GM23338 (cell line): ENCODE measurements around the gene LOXHD1. TPM values are rescaled to one million over a fixed set of nuclear protein-coding genes. Genes with fewer than 3 reads are reported as not detected.

Experiments used
- ATAC-seq: fragments of 200-7000 bp; cut with Tn5 transposase; 3 replicates; pipeline ENCODE4 v1.9.1; 2020
- DNase-seq: peaks from one replicate; pipeline ENCODE4 v3.0.0-alpha.2; 2015; ENCODE audit warnings: low spot score
- H2AFZ ChIP-seq: fragments of 200-600 bp; sonication (generic); 2 replicates; pipeline ENCODE4 v1.8.0; 2016; ENCODE audit warnings: antibody characterized with exemption, mild to moderate bottlenecking, moderate library complexity
- H3F3A ChIP-seq: fragments of 200-600 bp; sonication (generic); replicated peaks from 2 replicates; pipeline ENCODE4 v1.8.0; 2017; ENCODE audit warnings: antibody characterized with exemption, mixed run types, low read depth
- H3K27ac ChIP-seq: fragments of 200-600 bp; sonication (generic); 2 replicates; pipeline ENCODE4 v1.6.1; 2016; ENCODE audit warnings: low read depth
- H3K27me3 ChIP-seq: fragments of 200-600 bp; sonication (generic); 2 replicates; pipeline ENCODE4 v1.8.0; 2016; ENCODE audit warnings: mild to moderate bottlenecking, mixed run types, moderate library complexity; ENCODE audit not compliant: insufficient read depth
- H3K36me3 ChIP-seq: fragments of 200-600 bp; sonication (generic); 2 replicates; pipeline ENCODE4 v1.8.0; 2016; ENCODE audit warnings: mild to moderate bottlenecking; ENCODE audit not compliant: insufficient read depth
- H3K4me1 ChIP-seq: fragments of 200-600 bp; sonication (generic); 2 replicates; pipeline ENCODE4 v1.8.0; 2016; ENCODE audit warnings: mild to moderate bottlenecking, moderate library complexity; ENCODE audit not compliant: insufficient read depth
- H3K4me2 ChIP-seq: fragments of 200-600 bp; sonication (generic); 2 replicates; pipeline ENCODE4 v1.7.1; 2017; ENCODE audit warnings: mixed run types
- H3K4me3 ChIP-seq: fragments of 200-600 bp; sonication (generic); 2 replicates; pipeline ENCODE4 v1.6.1; 2016; ENCODE audit warnings: mixed run types
- H3K79me2 ChIP-seq: fragments of 200-600 bp; sonication (generic); replicated peaks from 2 replicates; pipeline ENCODE4 v1.8.0; 2017; ENCODE audit warnings: mild to moderate bottlenecking; ENCODE audit not compliant: insufficient read depth
- H3K9me2 ChIP-seq: fragments of 200-600 bp; sonication (generic); 2 replicates; pipeline ENCODE4 v1.8.0; 2017; ENCODE audit not compliant: insufficient read depth
- H4K20me1 ChIP-seq: fragments of 200-600 bp; sonication (generic); replicated peaks from 2 replicates; pipeline ENCODE4 v1.8.0; 2017; ENCODE audit warnings: mild to moderate bottlenecking; ENCODE audit not compliant: insufficient read depth
- H3K27ac Mint-ChIP-seq: 2 replicates; pipeline ENCODE4 v1.8.0; 2020; ENCODE audit warnings: inconsistent platforms, mild to moderate bottlenecking, moderate library complexity, mixed read lengths
- H3K27me3 Mint-ChIP-seq: 3 replicates; pipeline ENCODE4 v1.8.0; 2022; ENCODE audit warnings: low read depth, mild to moderate bottlenecking, moderate library complexity, mixed read lengths, inconsistent platforms; ENCODE audit not compliant: insufficient read depth, poor library complexity
- H3K36me3 Mint-ChIP-seq: 3 replicates; pipeline ENCODE4 v1.8.0; 2021; ENCODE audit warnings: low read depth, mild to moderate bottlenecking, inconsistent platforms, moderate library complexity, mixed read lengths
- H3K4me1 Mint-ChIP-seq: 3 replicates; pipeline ENCODE4 v1.8.0; 2020; ENCODE audit warnings: mild to moderate bottlenecking, inconsistent platforms, mixed read lengths
- H3K4me3 Mint-ChIP-seq: 3 replicates; pipeline ENCODE4 v1.8.0; 2021; ENCODE audit warnings: moderate library complexity, mild to moderate bottlenecking, inconsistent platforms, mixed read lengths
- H3K9me3 Mint-ChIP-seq: 3 replicates; pipeline ENCODE4 v1.8.0; 2020; ENCODE audit warnings: moderate library complexity, mild to moderate bottlenecking, inconsistent platforms, mixed read lengths
- CREB1 ChIP-seq: fragments of 250-450 bp; sonication (Bioruptor Pico); IDR thresholded peaks from 2 replicates; pipeline ENCODE4 v1.5.0; 2020; ENCODE audit warnings: low read depth, mild to moderate bottlenecking, moderate library complexity
- EZH2 ChIP-seq: fragments of 200-600 bp; sonication (generic); IDR thresholded peaks from one replicate; pipeline ENCODE4 v1.8.0; 2017; ENCODE audit warnings: antibody characterized with exemption, mild to moderate bottlenecking, low read depth; ENCODE audit not compliant: unreplicated experiment
- EZH2phosphoT487 ChIP-seq: fragments of 200-600 bp; sonication (generic); IDR thresholded peaks from one replicate; pipeline ENCODE4 v1.8.1; 2018; ENCODE audit warnings: antibody characterized with exemption; ENCODE audit not compliant: unreplicated experiment
- NANOG ChIP-seq: IDR thresholded peaks from 2 replicates; pipeline ENCODE4 v1.6.1; 2016; ENCODE audit warnings: antibody characterized with exemption, borderline replicate concordance
- POLR2AphosphoS5 ChIP-seq: IDR thresholded peaks from 2 replicates; pipeline ENCODE4 v1.6.1; 2016; ENCODE audit warnings: antibody characterized with exemption, low read depth
- ZNF331 ChIP-seq: fragments of 250-450 bp; sonication (Bioruptor Pico); IDR thresholded peaks from 2 replicates; pipeline ENCODE4 v1.5.0; 2020; ENCODE audit warnings: low read depth, mild to moderate bottlenecking, moderate library complexity
- polyA plus RNA-seq: library from polyadenylated mRNA; unstranded; fragments of >200 nt; fragmentation: Nextera tagmentation; extraction: Ambion mirVana; gene quantifications from 2 replicates; pipeline ENCODE4 v1.2.1, GENCODE V29; 2016
- total RNA-seq: library from RNA; depleted of rRNA; stranded (reverse); fragments of >200 nt; shearing (Covaris generic); gene quantifications from 2 replicates; pipeline ENCODE4 v1.2.3, GENCODE V29; 2014
- TF ChIP-seq, protein P1 (sequence below), 2 experiments: fragments of 200-600 bp in 1 of 2; sonication (generic) in 1 of 2; conservative IDR thresholded peaks; 2 replicates each; pipeline versions ENCODE4 v1.5.1 to v1.6.1; 2016 to 2017; ENCODE audit warnings: antibody characterized with exemption in 2 of 2, low read depth in 2 of 2, mild to moderate bottlenecking in 2 of 2, moderate library complexity in 1 of 2
- TF ChIP-seq, protein P2 (sequence below): IDR thresholded peaks from 2 replicates; pipeline ENCODE4 v1.6.1; 2016; ENCODE audit warnings: antibody characterized with exemption
- TF ChIP-seq, protein P3 (sequence below): IDR thresholded peaks from one replicate; pipeline ENCODE4 v1.6.1; 2018; ENCODE audit warnings: antibody characterized with exemption; ENCODE audit not compliant: unreplicated experiment

Gene LOXHD1
- total and polyA plus RNA-seq, 2 experiments from 2014 or later = 0.17 TPM; not detected in 1

DNA sequence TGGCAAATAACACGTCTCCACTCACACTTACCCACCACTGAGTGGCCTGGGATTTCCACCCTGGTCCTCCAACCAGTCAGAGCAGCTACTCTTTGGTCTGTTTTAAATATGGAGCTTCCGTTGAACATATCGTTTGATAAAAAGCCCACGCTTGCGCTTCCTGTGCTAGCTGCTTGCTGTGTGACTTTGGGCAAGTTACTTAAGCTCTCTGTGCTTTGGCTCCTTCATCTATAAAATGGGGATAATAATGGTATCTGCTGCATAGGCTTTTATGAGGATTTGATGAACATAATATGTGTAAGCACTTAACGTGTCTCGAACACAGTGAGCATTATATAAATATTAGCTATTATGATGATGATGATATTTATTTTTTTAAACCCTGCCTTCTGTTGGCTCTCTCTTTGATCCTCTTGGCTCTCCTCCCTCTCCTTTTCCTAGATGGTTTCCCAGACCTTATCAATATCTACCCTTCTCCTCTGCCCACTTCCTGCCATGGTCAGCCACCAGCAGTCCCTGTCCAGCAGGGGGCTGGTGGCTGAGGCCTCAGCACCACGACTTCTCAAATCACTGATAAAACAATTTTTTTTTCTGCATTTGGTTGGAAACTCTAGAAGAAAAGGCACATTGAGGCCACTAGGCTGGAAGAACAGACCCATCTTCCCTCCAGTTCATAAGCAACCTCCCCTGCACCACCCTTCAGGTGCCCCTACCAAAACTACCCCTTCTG is 191.9 kb downstream of the LOXHD1 start:
- Histone ChIP-seq H3K27me3 (no peaks in the 10 kb centered on the region), H3K4me1 (peaks cover 19% of the 10 kb centered on the region), H3K79me2 (no peaks in the 10 kb centered on the region), H3K36me3 (no peaks in the 10 kb centered on the region), H2AFZ (no peak overlapping the region), H3K4me3 (no peak overlapping the region), H3K4me2 (no peak overlapping the region), H3K27ac (no peak overlapping the region), H3K9me2 (no peaks in the 10 kb centered on the region), H4K20me1 (no peaks in the 10 kb centered on the region), H3F3A (no peaks in the 10 kb centered on the region)
- H3K27me3 Mint-ChIP-seq = peaks cover 10% of the 10 kb centered on the region
- peaks cover 50% of the 10 kb centered on the region for H3K4me1 Mint-ChIP-seq
- H3K9me3 Mint-ChIP-seq = no peaks in the 10 kb centered on the region
- H3K4me3 Mint-ChIP-seq = no peak overlapping the region
- no peaks in the 10 kb centered on the region for H3K36me3 Mint-ChIP-seq
- H3K27ac Mint-ChIP-seq = no peak overlapping the region
- TF ChIP-seq, protein P1, sequence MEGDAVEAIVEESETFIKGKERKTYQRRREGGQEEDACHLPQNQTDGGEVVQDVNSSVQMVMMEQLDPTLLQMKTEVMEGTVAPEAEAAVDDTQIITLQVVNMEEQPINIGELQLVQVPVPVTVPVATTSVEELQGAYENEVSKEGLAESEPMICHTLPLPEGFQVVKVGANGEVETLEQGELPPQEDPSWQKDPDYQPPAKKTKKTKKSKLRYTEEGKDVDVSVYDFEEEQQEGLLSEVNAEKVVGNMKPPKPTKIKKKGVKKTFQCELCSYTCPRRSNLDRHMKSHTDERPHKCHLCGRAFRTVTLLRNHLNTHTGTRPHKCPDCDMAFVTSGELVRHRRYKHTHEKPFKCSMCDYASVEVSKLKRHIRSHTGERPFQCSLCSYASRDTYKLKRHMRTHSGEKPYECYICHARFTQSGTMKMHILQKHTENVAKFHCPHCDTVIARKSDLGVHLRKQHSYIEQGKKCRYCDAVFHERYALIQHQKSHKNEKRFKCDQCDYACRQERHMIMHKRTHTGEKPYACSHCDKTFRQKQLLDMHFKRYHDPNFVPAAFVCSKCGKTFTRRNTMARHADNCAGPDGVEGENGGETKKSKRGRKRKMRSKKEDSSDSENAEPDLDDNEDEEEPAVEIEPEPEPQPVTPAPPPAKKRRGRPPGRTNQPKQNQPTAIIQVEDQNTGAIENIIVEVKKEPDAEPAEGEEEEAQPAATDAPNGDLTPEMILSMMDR (conservative IDR thresholded peaks at IDR 0.05; ENCODE audit: low read depth in 2 of 2) = peak; percentile 18 to 38
- TF ChIP-seq NANOG (no peak), EZH2 (no peak)
- ATAC-seq (no peak), DNase-seq (no peak)

DNA sequence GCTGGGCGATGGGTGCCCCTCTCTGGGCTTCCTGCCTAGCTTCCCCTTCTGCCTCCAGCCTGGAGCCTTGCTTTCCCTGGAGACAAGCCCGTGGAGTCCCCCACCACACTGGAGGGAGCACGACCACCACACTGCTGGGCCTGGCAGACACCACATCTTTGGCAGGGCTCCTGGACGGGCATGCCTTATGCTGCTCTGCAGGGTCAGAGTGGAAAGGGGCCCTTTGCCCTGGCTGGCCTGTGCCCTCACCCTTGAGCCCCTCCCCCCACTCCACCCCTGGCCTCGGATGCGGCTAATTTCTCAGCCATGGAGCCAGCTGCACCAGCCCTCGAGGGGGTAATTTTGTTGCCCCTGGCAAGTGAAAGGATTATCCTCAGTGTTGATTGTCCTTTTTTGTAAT is 194.5 kb downstream of the LOXHD1 start:
- no peaks in the 10 kb centered on the region for H3F3A ChIP-seq
- no peak overlapping the region for H3K27ac ChIP-seq
- Mint-ChIP-seq H3K27ac (no peak overlapping the region), H3K4me3 (no peak overlapping the region), H3K27me3 (peaks cover 8% of the 10 kb centered on the region), H3K4me1 (peaks cover 48% of the 10 kb centered on the region), H3K9me3 (no peaks in the 10 kb centered on the region), H3K36me3 (no peaks in the 10 kb centered on the region)
- H3K79me2 ChIP-seq = no peaks in the 10 kb centered on the region
- H4K20me1 ChIP-seq = no peaks in the 10 kb centered on the region
- peaks cover 25% of the 10 kb centered on the region for H3K4me1 ChIP-seq
- H3K27me3 ChIP-seq = no peaks in the 10 kb centered on the region
- H3K4me3 ChIP-seq = no peak overlapping the region
- H3K9me2 ChIP-seq = no peaks in the 10 kb centered on the region
- no peaks in the 10 kb centered on the region for H3K36me3 ChIP-seq
- DNase-seq = no peak
- H2AFZ ChIP-seq = no peak overlapping the region
- no peak overlapping the region for H3K4me2 ChIP-seq
- ATAC-seq = peak; percentile 13; the same call in 2 of the 3 replicates
- TF ChIP-seq, protein P2, sequence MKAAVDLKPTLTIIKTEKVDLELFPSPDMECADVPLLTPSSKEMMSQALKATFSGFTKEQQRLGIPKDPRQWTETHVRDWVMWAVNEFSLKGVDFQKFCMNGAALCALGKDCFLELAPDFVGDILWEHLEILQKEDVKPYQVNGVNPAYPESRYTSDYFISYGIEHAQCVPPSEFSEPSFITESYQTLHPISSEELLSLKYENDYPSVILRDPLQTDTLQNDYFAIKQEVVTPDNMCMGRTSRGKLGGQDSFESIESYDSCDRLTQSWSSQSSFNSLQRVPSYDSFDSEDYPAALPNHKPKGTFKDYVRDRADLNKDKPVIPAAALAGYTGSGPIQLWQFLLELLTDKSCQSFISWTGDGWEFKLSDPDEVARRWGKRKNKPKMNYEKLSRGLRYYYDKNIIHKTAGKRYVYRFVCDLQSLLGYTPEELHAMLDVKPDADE = no peak
- TF ChIP-seq ZNF331 (CRISPR knock-in tag) (no peak), POLR2AphosphoS5 (no peak), NANOG (no peak), EZH2 (no peak), CREB1 (no peak), EZH2phosphoT487 (no peak)
- TF ChIP-seq, protein P3, sequence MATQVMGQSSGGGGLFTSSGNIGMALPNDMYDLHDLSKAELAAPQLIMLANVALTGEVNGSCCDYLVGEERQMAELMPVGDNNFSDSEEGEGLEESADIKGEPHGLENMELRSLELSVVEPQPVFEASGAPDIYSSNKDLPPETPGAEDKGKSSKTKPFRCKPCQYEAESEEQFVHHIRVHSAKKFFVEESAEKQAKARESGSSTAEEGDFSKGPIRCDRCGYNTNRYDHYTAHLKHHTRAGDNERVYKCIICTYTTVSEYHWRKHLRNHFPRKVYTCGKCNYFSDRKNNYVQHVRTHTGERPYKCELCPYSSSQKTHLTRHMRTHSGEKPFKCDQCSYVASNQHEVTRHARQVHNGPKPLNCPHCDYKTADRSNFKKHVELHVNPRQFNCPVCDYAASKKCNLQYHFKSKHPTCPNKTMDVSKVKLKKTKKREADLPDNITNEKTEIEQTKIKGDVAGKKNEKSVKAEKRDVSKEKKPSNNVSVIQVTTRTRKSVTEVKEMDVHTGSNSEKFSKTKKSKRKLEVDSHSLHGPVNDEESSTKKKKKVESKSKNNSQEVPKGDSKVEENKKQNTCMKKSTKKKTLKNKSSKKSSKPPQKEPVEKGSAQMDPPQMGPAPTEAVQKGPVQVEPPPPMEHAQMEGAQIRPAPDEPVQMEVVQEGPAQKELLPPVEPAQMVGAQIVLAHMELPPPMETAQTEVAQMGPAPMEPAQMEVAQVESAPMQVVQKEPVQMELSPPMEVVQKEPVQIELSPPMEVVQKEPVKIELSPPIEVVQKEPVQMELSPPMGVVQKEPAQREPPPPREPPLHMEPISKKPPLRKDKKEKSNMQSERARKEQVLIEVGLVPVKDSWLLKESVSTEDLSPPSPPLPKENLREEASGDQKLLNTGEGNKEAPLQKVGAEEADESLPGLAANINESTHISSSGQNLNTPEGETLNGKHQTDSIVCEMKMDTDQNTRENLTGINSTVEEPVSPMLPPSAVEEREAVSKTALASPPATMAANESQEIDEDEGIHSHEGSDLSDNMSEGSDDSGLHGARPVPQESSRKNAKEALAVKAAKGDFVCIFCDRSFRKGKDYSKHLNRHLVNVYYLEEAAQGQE = no peak
- TF ChIP-seq, protein P1 (conservative IDR thresholded peaks at IDR 0.05; ENCODE audit: low read depth in 2 of 2) = no peak
